Muscle layer of duodenum (tissue), 2 donors: ENCODE data around the gene FKBP6.
"Not testable (repeated sequence)": the region's sequence is repeated elsewhere in the genome, so short reads cannot be mapped to it uniquely, and the experiment has no call there.

ENCODE experiments used
- H3K27ac ChIP-seq: one replicate; pipeline ENCODE4 v1.7.0; 2013; ENCODE audit warnings: mild to moderate bottlenecking, low read length
- H3K27me3 ChIP-seq: one replicate; pipeline ENCODE4 v1.7.0; 2013; ENCODE audit warnings: low read depth, mild to moderate bottlenecking, control low read depth, low read length
- H3K36me3 ChIP-seq, 2 donors: one replicate each; pipeline ENCODE4 v1.7.0; 2013; ENCODE audit warnings: low read length in 2 of 2, control low read depth in 1 of 2, mild to moderate bottlenecking in 1 of 2; ENCODE audit not compliant: insufficient read depth in 2 of 2, control insufficient read depth in 1 of 2
- H3K4me1 ChIP-seq, 2 donors: one replicate each; pipeline ENCODE4 v1.7.0; 2013; ENCODE audit warnings: low read length in 2 of 2, mild to moderate bottlenecking in 2 of 2, control low read depth in 1 of 2, moderate library complexity in 1 of 2; ENCODE audit not compliant: insufficient read depth in 2 of 2, control insufficient read depth in 1 of 2
- H3K4me3 ChIP-seq, 2 donors: one replicate each; pipeline ENCODE4 v1.7.0; 2013; ENCODE audit warnings: low read length in 2 of 2, low read depth in 1 of 2, mild to moderate bottlenecking in 1 of 2
- H3K9me3 ChIP-seq, 2 donors: one replicate each; pipeline ENCODE4 v1.7.0; 2013; ENCODE audit warnings: low read length in 2 of 2, control low read depth in 1 of 2, mild to moderate bottlenecking in 1 of 2; ENCODE audit not compliant: control insufficient read depth in 1 of 2
- donor health status: healthy.

FKBP6 gene

DNA sequence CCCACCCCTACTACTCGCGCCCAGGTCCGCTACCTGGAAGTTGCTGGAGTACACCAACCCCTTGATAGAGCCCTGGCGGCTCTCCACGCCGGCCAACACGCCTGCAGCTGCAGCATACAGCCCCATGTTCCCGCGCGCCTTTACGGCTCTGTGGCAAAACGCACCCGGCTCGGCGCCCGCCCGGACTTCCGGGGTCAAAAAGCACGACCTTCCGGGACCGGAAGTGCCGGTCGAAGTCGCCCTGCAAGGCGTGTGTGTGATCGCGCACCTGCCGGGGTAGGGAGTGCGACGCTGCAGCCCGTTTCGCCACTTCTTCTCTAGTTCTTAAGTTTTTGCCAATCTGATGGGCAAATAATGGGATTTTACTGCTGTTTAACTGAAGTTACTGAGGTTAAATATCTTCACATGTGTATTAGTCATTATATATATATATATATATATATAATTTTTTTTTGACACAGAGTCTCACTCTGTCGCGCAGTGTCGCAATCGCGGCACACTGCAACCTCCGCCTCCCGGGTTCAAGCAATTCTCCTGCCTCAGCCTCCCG, 19.2 kb upstream of the FKBP6 start, which contains the start of gene NSUN5:
Gene NSUN5, minus strand, starts transcription at position 162 of the 550 bp plus-strand sequence. Its CDS starts 36 bp downstream, at position 126.
- H3K27ac ChIP-seq = peak within 1 kb of the TSS; percentile 31
- peak within 1 kb of the TSS; percentile 70 to 87 for H3K4me3 ChIP-seq
- H3K27me3 ChIP-seq = no peaks in the 10 kb centered on the region
- H3K9me3 ChIP-seq = no peaks in the 10 kb centered on the region
- peaks cover 7 to 20% of the 10 kb centered on the region in 2 donors for H3K36me3 ChIP-seq
- peaks cover 0 to 3% of the 10 kb centered on the region in 2 donors for H3K4me1 ChIP-seq

DNA sequence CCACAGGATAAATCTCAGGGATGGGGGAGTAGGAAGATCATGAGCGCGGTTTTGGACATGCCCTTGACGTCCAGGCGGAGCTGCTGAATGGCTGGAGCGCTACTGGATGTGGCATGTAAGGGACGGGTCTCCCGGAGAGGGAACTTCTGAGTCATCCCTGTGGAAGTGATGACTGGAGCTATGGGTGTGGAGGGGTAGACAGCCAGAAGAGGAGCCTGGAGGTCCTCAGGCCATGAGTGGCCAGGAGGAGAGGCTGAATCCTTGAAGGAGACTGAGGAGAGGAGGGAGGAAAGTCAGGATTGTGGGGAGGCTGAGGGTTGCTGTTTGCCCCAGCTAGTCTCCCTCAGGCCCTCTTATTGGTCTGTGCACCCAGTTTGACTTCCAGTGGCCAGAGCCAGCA, 16.5 kb upstream of the FKBP6 start:
- H3K4me1 ChIP-seq = not testable (repeated sequence)

DNA sequence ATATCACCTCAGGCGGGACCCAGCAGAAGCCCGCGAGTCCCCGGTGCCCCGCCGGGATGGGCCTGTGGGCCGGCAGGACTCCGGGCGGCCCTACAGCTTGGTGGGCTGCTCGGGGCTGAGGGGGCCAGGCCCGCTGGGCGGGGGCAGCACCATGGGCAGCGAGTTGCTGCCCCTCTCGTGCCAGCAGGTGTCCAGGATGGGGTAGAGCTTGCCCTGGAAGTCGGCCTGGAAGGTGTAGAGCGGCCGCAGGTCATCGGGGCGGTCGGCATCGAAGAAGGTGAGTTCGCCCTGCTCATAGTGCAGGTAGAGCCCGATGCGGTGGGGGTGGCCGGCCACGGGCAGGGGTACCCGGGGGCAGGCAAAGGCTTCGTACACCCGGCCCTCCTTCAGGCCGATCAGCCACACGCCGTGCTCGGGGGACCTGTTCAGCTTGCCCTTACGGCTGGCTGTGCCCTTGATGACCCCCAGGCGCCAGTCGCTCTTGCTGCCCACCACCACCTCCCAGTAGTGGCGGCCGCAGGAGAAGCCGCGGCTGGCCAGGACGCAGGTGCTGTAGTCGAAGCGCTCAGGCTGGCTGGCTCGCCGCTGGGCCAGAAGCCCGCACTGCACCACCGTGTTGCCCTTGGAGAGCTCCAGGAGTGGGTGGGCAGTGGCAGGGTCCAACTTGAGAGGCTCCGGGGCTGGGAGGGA, 15.0 kb upstream of the FKBP6 start:
- Histone ChIP-seq H3K4me3 (no peak overlapping the region), H3K27me3 (no peaks in the 10 kb centered on the region), H3K36me3 (no peaks in the 10 kb centered on the region), H3K27ac (no peak overlapping the region), H3K9me3 (no peaks in the 10 kb centered on the region), H3K4me1 (no peaks in the 10 kb centered on the region)

More for the DNA sequence above, 16.5 kb upstream of the FKBP6 start:
- H3K9me3 ChIP-seq, H3K27me3 ChIP-seq, H3K4me3 ChIP-seq, H3K27ac ChIP-seq, H3K36me3 ChIP-seq: not testable (repeated sequence)

DNA sequence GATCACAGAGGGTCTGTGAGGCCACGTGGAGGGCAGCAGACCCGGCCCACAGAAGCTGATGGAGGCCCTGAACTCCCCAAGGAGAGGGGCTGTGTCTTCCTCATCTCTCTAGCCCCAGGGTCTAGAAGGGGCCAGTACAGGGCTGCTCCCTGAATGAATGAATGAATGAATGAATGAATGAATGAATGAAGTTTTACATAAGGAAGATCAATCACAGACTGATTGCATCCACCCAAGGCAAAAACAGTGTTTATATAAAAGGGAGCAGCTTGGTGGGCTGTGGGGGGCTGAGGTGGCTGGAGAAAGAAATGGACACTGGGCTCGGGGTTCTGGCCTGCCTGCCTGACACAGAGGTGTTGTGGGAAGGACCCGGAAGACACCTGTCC, 14.4 kb upstream of the FKBP6 start:
- no peak overlapping the region for H3K27ac ChIP-seq

DNA sequence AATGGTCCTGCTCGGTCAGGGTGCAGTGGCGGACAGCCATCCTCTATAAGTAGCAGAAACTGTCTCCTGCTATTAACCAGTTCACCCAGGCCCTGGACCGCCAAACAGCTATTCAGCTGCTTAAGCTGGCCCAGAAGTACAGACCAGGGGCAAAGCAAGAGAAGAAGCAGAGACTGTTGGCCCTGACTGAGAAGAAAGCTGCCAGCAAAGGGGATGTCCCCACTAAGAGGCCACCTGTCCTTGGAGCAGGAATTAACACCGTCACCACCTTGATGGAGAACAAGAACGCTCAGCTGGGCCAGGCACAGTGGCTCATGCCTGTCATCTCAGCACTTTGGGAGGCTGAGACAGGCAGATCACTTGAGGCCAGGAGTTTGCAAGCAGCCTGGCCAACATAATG, 13.7 kb upstream of the FKBP6 start:
- Histone ChIP-seq H3K36me3 (no peaks in the 10 kb centered on the region), H3K4me3 (no peak overlapping the region), H3K27me3 (no peaks in the 10 kb centered on the region), H3K27ac (no peak overlapping the region), H3K9me3 (no peaks in the 10 kb centered on the region), H3K4me1 (no peaks in the 10 kb centered on the region)

More for the DNA sequence above, 14.4 kb upstream of the FKBP6 start:
- H3K4me1 ChIP-seq = no peaks in the 10 kb centered on the region
- H3K4me3 ChIP-seq = no peak overlapping the region
- no peaks in the 10 kb centered on the region for H3K9me3 ChIP-seq
- no peaks in the 10 kb centered on the region for H3K36me3 ChIP-seq
- no peaks in the 10 kb centered on the region for H3K27me3 ChIP-seq

DNA sequence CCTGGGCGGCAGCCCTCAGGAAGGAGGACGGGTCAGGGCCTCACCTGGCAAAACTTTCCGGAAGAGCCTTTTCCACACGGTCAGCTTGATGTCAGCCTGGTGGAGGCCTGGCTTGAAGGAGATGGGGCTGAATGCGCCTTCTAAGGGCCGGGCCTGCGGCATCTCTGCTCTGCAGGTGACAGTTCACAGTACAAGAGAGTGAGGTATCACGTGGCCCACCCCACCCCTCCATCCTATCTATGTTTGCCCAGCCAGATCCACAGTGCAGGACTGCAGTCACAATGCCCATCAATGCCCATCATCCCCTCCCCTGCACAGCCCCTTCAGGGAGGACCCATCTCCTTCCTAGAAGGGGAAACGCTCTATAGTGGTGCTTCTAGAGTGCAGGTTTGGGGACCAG, 11.4 kb upstream of the FKBP6 start:
- H3K27ac ChIP-seq = no peak overlapping the region
- no peak overlapping the region for H3K4me3 ChIP-seq
- H3K27me3 ChIP-seq = no peaks in the 10 kb centered on the region
- H3K4me1 ChIP-seq = no peaks in the 10 kb centered on the region
- H3K36me3 ChIP-seq = no peaks in the 10 kb centered on the region
- H3K9me3 ChIP-seq = no peaks in the 10 kb centered on the region

- not testable (repeated sequence) for H3K27me3 ChIP-seq, H3K27ac ChIP-seq, H3K9me3 ChIP-seq, H3K4me1 ChIP-seq, H3K36me3 ChIP-seq, H3K4me3 ChIP-seq
Measured at GRCh38 chr7:73318656-73319204, 9.2 kb upstream of the FKBP6 start.

DNA sequence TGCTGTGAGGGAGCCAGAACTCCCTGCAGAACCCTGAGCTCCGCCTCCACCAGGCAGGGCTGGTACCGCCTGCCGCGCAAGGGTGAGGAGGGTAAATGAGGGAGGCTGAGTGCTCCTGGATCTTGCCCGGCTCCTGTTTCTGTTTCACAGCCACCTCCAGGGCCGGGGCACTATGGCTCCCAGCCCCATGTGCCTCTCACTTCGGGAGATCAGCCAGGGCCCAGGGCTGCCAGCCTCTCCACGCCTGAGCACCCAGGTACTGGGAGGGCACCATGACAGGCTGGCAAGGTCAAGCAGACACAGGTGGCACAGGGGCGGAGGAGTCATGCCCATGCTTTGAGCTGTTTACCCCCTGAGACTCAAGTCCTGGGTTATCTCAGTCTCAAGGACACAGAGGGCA, 8.4 kb upstream of the FKBP6 start:
- not testable (repeated sequence) for H3K4me3 ChIP-seq, H3K27ac ChIP-seq, H3K9me3 ChIP-seq, H3K27me3 ChIP-seq, H3K4me1 ChIP-seq, H3K36me3 ChIP-seq

DNA sequence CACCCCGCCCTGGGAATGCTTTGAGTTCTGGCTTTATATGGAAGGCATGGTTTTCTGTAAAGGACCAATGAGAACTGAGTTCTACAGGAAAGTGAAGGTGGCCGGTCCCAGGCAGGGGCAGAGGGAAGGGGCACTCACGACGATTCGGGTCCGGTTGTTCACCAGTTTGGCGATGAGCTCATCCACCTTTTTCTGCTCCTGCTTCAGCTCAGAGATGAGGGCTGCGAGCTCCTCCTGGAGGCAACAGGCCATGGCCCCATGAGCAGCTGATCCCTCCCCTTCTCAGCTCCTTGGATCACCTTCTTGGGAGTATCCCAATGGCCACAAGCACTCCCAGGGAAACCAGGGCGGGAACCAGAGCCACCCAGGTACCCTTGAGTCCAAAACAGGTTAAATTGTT, 8.0 kb upstream of the FKBP6 start:
- H3K4me3 ChIP-seq, H3K9me3 ChIP-seq, H3K36me3 ChIP-seq, H3K27ac ChIP-seq, H3K27me3 ChIP-seq, H3K4me1 ChIP-seq: not testable (repeated sequence)

DNA sequence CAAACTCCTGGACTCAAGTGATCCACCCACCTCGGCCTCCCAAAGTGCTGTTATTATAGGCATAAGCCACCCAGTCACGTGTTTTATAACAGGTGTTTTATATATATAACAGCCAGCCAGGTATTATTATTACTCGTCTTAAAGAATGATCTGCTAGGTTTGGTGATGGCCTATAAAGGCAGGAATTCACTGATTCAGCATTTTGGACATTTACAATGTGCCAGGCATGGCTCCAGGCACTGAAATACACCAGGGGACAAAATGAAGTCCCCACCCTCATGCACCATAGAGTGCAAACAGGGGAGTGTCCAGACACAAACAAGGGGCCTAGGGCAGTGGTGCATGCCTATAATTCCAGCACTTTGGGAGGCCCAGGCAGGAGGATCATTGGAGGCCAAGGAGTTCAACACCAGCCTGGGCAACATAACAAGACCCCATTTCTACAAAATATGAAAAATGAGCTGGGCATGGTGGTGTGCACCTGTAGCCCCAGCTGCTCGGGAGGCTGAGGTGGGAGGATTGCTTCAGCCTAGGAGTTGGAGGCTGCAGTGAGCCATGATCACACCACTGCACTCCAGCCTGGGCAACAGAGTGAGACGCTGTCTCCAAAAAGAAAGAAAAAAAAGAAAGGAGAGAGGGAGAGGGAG, 4.4 kb upstream of the FKBP6 start:
- H3K4me1 ChIP-seq, H3K27ac ChIP-seq, H3K27me3 ChIP-seq, H3K9me3 ChIP-seq, H3K36me3 ChIP-seq: not testable (repeated sequence)
- H3K4me3 ChIP-seq = peak overlapping the region in 1 of 2 donors; percentile 54

DNA sequence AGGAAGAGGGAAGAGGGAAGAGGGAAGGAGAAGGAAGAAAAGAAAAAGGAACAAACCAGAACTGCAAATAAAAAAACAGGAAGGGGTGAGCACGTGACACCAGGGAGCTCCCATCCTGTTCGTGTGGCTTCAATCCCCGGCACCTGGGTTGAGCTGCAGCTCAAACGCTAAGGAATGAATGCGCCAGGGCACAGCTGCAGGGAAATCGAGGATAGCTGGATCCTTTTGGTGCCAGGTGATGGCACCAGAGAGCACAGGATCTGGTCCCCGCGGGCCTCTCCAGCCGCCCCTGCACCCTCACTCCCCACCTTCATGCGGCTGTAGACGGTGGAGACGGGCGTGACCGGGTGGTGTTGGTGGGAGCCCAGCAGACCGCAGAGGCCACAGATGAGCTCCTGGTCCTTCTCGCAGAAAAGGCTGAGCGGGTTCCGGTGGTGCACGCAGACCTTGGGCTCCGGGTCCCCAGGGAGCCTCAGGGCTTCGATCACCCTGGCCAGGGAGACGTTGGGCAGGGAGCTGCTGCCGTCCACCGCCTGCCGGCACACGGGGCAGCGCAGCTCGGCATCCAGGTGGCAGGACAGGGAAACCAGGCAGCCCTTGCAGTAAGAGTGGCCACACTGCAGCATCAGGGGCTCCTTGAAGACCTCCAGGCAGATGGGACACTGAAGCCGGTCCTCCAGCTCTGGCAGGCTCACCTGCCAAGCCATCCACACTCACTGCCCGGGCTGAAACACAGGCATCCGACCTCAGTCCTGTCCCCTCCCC, 3.7 kb upstream of the FKBP6 start:
- not testable (repeated sequence) for H3K9me3 ChIP-seq, H3K36me3 ChIP-seq, H3K4me1 ChIP-seq, H3K27ac ChIP-seq, H3K27me3 ChIP-seq
- peak overlapping the region in 1 of 2 donors; percentile 54 for H3K4me3 ChIP-seq
